Occipital lobe (tissue), 2 donors: ENCODE data around the gene PRKCE. TPM values are rescaled to one million over a fixed set of nuclear protein-coding genes. Genes with fewer than 3 reads are reported as not detected.

Experiments
- DNase-seq: peaks from one replicate; lab custom pipeline; 2025; lab: John Stamatoyannopoulos, UW
- total RNA-seq: library from RNA; depleted of rRNA; stranded (reverse); fragments of >200 nt; gene quantifications from one replicate; pipeline ENCODE4 v1.2.3, GENCODE V29; 2014

The PRKCE gene
- total RNA-seq, 1 donor from 2014 or later = 62.2 TPM

GRCh38 chr2:45806563-45807358 is 155.3 kb downstream of the PRKCE start:
- DNase-seq = no peak

DNA sequence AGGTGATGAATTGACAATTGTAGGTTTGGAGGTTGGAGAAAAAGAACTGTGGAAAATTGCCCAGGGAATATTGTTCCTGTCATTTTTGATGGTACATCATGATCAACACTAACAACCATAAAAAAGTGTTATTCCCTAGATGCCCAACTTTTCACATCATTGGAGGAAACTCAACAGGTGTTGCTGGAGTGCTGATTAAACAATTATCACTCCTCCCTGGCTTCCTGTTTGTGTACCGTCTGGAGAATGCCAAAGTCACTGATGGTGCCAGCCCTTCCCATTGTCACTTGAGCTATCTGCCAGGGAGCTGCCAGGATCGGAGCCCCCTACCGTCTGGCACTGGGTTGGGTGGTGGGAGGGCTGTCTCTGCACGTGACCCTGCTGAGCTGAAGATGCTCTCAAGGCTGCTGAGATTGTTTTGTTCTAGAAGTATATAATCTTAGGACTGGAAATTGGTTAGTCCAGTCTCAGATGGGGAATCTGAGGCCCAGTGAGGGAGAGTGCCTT is 156.9 kb downstream of the PRKCE start:
- DNase-seq = no peak

DNA sequence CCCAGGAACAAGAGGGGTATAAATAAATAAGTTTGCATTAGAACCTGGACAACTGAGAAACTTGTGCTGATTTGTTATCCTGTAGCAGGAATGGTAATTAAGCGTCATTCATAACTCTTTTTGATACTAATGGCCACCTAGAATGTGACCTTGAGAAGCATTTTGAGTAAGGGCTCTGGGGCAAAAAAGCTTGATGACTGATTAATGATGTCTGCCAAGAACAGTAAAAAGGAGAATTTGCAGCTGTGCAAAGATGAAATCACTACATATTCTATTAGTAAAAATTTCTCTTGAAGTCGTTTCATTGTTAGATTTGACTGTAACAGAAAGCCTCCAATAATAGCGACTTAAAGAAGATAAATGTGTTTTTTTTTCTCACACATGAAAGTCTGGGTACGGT is 157.7 kb downstream of the PRKCE start:
- DNase-seq = no peak

DNA sequence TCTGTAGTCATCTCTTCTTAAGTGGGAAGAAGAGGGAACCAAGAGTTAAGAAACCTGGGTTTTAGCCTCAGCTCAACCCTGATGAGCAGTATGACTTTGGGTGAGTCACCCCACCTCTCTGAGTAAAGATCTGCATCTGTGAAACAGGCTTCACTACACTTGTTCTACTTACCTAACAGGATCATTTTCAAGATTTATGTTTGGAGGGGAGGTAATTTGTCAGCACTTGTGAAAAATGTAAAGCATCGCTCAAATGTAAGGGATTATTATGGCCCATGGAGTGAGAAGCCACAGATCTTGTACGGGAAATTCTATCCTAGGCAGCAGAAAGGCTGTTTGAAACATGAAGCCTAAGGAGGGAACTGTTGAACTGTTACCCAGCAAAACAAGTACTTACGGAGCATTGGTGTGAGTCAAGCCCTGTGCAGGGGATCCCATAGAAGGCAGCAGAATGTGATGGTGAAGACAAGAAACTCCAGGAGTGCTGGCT is 160.6 kb downstream of the PRKCE start:
- DNase-seq = no peak

- no peak for DNase-seq
Measured at GRCh38 chr2:45813003-45813941, 161.8 kb downstream of the PRKCE start.

DNA sequence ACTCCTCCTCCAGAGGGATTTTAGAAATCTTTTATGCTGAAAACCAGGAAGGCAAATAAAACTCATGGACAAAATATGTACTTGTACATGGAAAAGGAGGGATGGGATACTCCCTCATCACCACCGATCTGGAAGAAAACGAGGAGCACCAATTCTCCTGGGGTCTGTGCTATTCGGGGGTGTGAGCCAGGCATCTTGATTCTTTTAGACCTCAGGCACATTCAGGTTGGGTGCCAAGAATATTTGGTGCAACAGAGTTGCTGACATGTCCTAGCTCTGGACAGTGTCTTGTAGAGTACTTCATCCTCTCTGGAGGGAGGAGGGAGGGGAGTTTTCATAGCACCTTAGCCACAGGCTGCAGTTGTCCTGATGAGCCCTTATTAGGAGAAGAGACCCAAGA is 163.0 kb downstream of the PRKCE start:
- no peak for DNase-seq

DNA sequence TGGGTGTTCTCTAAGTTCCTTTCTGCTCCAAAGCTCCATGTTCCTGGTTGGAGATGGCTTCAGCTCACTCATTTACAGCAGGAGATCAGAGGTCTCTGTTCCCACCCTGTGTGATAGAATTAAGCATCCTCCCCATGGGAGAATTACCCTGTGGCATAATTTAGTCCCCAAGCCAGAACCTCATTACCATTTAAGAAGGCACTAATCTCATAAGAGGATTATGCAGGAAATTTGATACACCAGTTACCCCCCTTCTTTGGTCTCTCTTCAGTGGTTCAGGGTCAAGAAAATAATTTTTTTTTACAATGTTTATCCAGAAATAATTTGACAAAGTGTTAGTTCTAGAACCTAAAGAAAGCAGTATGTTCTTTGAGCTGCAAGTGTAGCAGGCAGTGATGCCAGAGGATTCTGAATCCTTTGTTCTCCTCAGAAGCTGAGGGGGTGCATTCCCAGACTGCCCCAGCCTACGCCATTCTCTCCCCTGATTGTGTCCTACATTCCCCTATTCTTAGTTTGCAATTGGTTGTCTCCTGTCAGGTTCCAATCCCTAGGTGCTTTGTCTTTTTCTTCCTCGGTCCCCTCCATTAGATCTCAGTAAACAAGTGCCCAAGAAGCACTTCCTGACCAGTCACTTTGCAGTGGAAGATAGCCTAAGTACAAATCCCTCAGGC is 163.6 kb downstream of the PRKCE start:
- DNase-seq = no peak

- DNase-seq = no peak
Measured at GRCh38 chr2:45816272-45816671, 164.8 kb downstream of the PRKCE start.

GRCh38 chr2:45818591-45818990 is 167.1 kb downstream of the PRKCE start:
- no peak for DNase-seq

DNA sequence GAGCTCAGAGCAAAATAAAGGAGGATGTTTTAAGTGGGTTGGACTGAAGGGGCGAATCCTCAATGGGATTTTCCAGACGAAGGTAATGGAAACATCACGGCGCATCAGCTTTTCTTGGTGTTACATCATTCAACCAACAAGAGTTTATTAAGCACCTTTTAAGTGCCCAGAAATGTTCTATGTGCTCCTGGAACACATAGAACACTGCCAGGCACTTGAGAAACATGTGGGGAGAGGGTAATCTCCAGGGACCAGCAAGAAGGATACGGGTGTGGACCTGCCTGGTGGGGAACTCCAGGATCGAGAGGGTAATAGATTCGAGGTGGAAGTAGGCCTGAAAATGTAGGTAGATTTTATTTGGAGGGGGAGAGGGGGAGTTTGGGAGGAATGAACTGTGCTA is 168.6 kb downstream of the PRKCE start:
- no peak for DNase-seq

DNA sequence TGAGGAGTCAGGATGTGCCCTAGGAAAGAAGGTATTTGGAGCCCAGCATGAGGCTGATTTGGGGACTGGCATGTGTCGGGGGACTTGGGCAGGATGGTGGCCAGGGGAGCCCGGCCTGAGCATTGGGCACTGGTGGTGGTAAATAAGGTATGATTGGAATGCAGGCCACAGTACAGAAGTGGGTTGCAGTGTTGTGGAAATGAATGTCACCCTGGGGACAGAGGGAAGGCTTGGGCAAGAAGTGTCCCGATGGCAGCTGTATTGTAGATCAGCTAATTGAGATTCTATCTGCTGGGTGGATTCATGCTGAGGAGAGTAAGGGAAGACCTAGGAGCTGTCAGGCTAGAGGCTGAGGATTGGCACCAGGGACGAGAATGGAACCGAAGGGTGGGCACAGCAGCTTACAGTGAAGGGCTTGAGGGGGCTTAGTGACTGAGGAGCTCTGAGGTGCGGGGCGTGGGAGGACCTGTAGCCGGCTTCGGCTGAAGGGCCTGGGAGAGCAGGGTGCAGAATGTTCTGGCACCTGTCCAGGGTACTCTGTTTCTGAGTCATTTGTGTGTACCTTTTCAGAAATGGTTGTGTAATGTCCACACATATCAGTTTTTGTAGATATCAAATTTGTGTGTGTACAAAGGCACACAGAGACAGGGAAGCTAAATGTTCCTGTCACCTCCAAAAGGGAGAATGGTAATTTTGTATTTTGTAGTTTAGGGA is 170.2 kb downstream of the PRKCE start:
- DNase-seq = no peak

DNA sequence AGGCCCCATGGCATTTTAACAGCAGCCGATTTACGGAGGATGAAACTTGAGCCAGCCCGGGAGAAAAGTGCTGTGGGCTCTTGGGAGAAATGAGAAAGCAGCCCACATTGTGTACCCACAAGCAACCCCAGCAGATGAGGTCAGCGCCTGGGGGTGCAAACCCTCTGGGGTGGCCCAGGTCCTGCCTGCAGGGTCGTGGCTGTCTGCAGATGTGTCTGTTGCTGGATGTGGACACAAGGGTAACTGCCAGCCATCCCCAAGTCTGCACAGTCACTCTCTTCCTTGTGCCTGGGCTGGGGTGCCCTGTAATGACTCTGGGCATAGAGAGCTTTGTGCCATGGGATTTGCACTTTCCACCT is 170.8 kb downstream of the PRKCE start:
- no peak for DNase-seq

DNA sequence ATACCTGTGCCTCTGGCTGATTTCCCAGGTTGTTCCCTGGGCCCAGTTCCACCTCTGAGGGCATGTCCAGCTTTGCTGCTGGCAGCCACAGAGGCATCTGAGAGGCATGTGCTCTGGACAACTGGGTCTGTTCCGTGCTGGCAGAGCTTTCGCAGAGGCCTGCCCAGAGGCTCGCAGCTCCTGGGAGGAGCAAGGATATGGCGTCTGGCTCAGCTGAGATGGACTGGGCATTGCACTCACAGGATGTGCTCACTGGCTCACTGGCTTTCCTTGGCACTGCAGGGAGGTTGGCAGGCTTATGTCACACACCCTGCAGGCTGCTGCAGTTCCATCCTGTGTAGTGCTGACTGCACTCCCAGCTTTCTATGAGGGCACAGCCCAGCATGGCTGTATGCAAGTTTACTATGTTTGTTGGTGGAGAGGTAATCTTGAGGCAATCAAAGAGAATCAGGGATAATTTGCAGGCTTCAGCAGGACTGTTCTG is 172.3 kb downstream of the PRKCE start:
- peak; percentile 63 for DNase-seq

DNA sequence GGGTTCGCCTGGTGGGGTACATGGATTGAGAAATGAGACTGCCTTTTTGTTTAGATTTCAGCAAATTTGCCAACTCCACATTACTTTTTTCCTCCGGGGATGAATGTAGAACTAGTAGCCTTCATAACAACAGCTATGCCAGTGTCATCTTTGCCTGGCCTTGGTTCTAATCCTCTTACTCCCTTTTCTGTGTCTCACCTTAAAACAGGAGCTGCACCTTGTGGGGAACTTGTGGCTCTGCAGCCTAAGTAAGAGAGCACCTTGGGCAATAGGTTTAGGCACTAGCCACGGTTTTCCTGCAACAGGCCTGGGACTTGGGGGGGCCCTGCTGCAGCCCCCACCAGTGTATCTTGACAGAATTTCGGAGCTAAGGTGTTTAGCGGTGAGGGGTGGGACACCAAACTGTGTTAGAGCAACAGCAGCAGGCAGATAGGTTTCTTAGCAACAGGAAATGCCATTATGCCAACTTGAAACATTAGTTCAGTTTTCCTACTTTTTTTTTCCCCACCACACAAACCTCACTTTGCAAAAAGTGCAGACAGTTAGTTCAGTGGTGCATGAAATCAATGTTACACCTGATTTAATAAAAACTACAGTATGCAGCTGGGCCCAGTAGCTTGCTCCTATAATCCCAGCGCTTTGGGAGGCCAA is 173.7 kb downstream of the PRKCE start:
- no peak for DNase-seq

DNA sequence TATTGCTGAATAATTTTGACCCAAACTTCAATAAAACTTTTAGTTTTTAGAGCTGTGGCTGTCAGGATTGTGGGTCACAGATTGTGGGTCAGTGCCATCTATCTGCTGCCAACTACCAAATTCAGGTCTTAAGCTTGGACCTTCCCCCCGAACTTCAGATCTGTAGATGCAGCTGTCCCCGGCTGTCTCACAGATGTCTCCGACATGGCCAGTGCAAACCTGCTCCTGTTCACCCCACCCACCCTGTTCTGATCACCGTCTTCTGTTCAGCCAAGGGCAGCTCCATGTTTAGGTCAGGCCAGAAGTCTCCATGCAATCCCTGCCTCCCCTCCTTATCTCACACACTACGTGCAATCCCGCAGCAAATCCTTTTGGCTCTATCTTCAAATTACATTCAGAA is 175.0 kb downstream of the PRKCE start:
- no peak for DNase-seq

- DNase-seq = no peak
Measured at GRCh38 chr2:45826884-45827635, 175.6 kb downstream of the PRKCE start.

- no peak for DNase-seq
Measured at GRCh38 chr2:45830322-45830721, 178.8 kb downstream of the PRKCE start.

GRCh38 chr2:45833301-45833967 is 182.0 kb downstream of the PRKCE start:
- no peak for DNase-seq

GRCh38 chr2:45833968-45834344 is 182.5 kb downstream of the PRKCE start:
- no peak for DNase-seq
